ENCODE measurements around the gene EIF5.

EIF5 gene

GRCh38 chr14:103385929-103386712, 52.1 kb downstream of the EIF5 start:
- DNase-seq (ENCODE audit: low read depth, low spot score), result no peak
- TF ChIP-seq CTCF (IDR thresholded peaks at IDR 0.05; ENCODE audit: insufficient read depth, low read length, missing control alignments), result no peak
- H3K4me3 ChIP-seq (ENCODE audit: low read depth, low read length), result peak overlapping the region; percentile 95
- CTCF ChIA-PET, result interaction anchor here (2.2 to 13.9 kb wide), 2 partner anchors 6 to 10 kb away, joined by 8 to 116 read pairs; no protein-coding TSS in a partner anchor
- POLR2A ChIA-PET, result interaction anchor here (0.9 to 1.8 kb wide), 3 partner anchors 52 to 172 kb away, joined by 3 to 7 read pairs (median 4); partner anchors contain the start of gene EIF5

- CTCF ChIA-PET, result interaction anchor here (0.9 to 2.2 kb wide), 5 partner anchors 9 to 311 kb away, joined by 3 to 8 read pairs (median 3); partner anchors contain the start of gene EIF5
- POLR2A ChIA-PET, result interaction anchor here (0.9 kb wide), 1 partner anchor 53 kb away, joined by 3 read pairs; the partner anchor contains the start of gene EIF5
- peak overlapping the region; percentile 95 for H3K4me3 ChIP-seq (ENCODE audit: low read depth, low read length)
- DNase-seq (ENCODE audit: low read depth, low spot score), result no peak
- TF ChIP-seq CTCF (IDR thresholded peaks at IDR 0.05; ENCODE audit: insufficient read depth, low read length, missing control alignments), result no peak
Measured at GRCh38 chr14:103386713-103387329, 52.8 kb downstream of the EIF5 start.

GRCh38 chr14:103388664-103389063, 54.6 kb downstream of the EIF5 start:
- no peak for DNase-seq (ENCODE audit: low read depth, low spot score)
- CTCF ChIA-PET, result interaction anchor here (0.6 to 6.3 kb wide), 5 partner anchors 10 to 74 kb away, joined by 3 to 116 read pairs (median 4); partner anchors contain the start of genes EIF5 and MARK3
- H3K4me3 ChIP-seq (ENCODE audit: low read depth, low read length), result no peak overlapping the region

GRCh38 chr14:103390605-103391004, 56.6 kb downstream of the EIF5 start:
- TF ChIP-seq CTCF (IDR thresholded peaks at IDR 0.05; ENCODE audit: insufficient read depth, low read length, missing control alignments), result no peak
- POLR2A ChIA-PET, result interaction anchor here (0.6 to 1.2 kb wide), 4 partner anchors 8 to 57 kb away, joined by 3 to 7 read pairs (median 4); partner anchors contain the start of gene EIF5
- CTCF ChIA-PET, result interaction anchor here (0.5 to 6.3 kb wide), 33 partner anchors 9 to 315 kb away, joined by 3 to 116 read pairs (median 4); partner anchors contain the start of genes EIF5 and MARK3
- no peak for DNase-seq (ENCODE audit: low read depth, low spot score)
- no peak overlapping the region for H3K4me3 ChIP-seq (ENCODE audit: low read depth, low read length)

More at GRCh38 chr14:103388664-103389063, 54.6 kb downstream of the EIF5 start:
- POLR2A ChIA-PET, result no interaction called here
- no peak for TF ChIP-seq CTCF (IDR thresholded peaks at IDR 0.05; ENCODE audit: insufficient read depth, low read length, missing control alignments)

- POLR2A ChIA-PET, result interaction anchor here (0.7 to 1.2 kb wide), 4 partner anchors 9 to 290 kb away, joined by 3 to 7 read pairs (median 4); partner anchors contain the start of gene EIF5
- peak; percentile 19 for TF ChIP-seq CTCF (IDR thresholded peaks at IDR 0.05; ENCODE audit: insufficient read depth, low read length, missing control alignments)
- CTCF ChIA-PET, result interaction anchor here (0.5 to 6.3 kb wide), 32 partner anchors 9 to 316 kb away, joined by 3 to 116 read pairs (median 5); partner anchors contain the start of genes EIF5 and MARK3
- no peak for DNase-seq (ENCODE audit: low read depth, low spot score)
- H3K4me3 ChIP-seq (ENCODE audit: low read depth, low read length), result no peak overlapping the region
Measured at GRCh38 chr14:103391048-103391447, 57.0 kb downstream of the EIF5 start.
